IMR-90 (cell line): Measurements from ENCODE around the gene TMEM200A. TPM values are rescaled to one million over a fixed set of nuclear protein-coding genes. Genes with fewer than 3 reads are reported as not detected.
A peak's percentile ranks its signal among the peaks of the same experiment; 100 is the strongest.

Experiments used
- ATAC-seq: fragments of 200-7000 bp; cut with Tn5 transposase; 2 replicates; pipeline ENCODE4 v1.9.1; 2020; ENCODE audit warnings: low read depth, mild to moderate bottlenecking, moderate library complexity
- BruUV-seq: library from RNA; stranded (reverse); fragments of 400-500 nt; replicated peaks from 2 replicates; lab custom pipeline; 2021; lab: Mats Ljungman, UMichigan
- CTCF ChIA-PET: fragments of 300-600 bp; formaldehyde crosslinking; extraction: SDS; loops from one replicate; lab custom pipeline; 2021; ENCODE audit warnings: antibody characterized with exemption; lab: Yijun Ruan, JAX
- POLR2A ChIA-PET: fragments of 300-600 bp; sonication (Branson Sonifier 250); formaldehyde crosslinking; loops from one replicate; lab custom pipeline; 2022; ENCODE audit warnings: antibody characterized with exemption; ENCODE audit not compliant: unreplicated experiment; lab: Charles Lee
- DNase-seq: peaks from one replicate; pipeline ENCODE4 v3.0.0; 2013
- H2AFZ ChIP-seq: replicated peaks from 2 replicates; pipeline ENCODE3; 2013; ENCODE audit warnings: low read length, mild to moderate bottlenecking; ENCODE audit not compliant: poor library complexity
- H2AK5ac ChIP-seq: 2 replicates; pipeline ENCODE4 v1.6.1; 2013; ENCODE audit warnings: low read depth, low read length, inconsistent platforms
- H2AK9ac ChIP-seq: replicated peaks from 2 replicates; pipeline ENCODE3; 2013; ENCODE audit warnings: mild to moderate bottlenecking, low read depth, low read length, moderate library complexity; ENCODE audit not compliant: poor library complexity
- H2BK120ac ChIP-seq: 2 replicates; pipeline ENCODE4 v1.6.1; 2013; ENCODE audit warnings: low read depth, low read length, inconsistent platforms
- H2BK15ac ChIP-seq: 3 replicates; pipeline ENCODE4 v1.6.1; 2013; ENCODE audit warnings: low read depth, low read length, inconsistent platforms
- H2BK20ac ChIP-seq: 2 replicates; pipeline ENCODE4 v1.6.1; 2013; ENCODE audit warnings: low read depth, mild to moderate bottlenecking, inconsistent platforms, low read length, moderate library complexity
- H2BK5ac ChIP-seq: 2 replicates; pipeline ENCODE4 v1.6.1; 2013; ENCODE audit warnings: mild to moderate bottlenecking, low read depth, low read length, inconsistent platforms; ENCODE audit not compliant: poor library complexity, severe bottlenecking
- H3K14ac ChIP-seq: replicated peaks from 2 replicates; pipeline ENCODE4 v1.6.1; 2013; ENCODE audit warnings: low read depth, low read length, inconsistent platforms
- H3K18ac ChIP-seq: 2 replicates; pipeline ENCODE4 v1.6.1; 2013; ENCODE audit warnings: low read depth, low read length, control low read depth
- H3K23ac ChIP-seq: 2 replicates; pipeline ENCODE4 v1.6.1; 2013; ENCODE audit warnings: low read depth, low read length, inconsistent platforms
- H3K27ac ChIP-seq: 2 replicates; pipeline ENCODE4 v1.5.1; 2013; ENCODE audit warnings: mild to moderate bottlenecking, control low read depth, low read length; ENCODE audit not compliant: insufficient read depth
- H3K27me3 ChIP-seq: 2 replicates; pipeline ENCODE4 v1.6.1; 2013; ENCODE audit warnings: low read length; ENCODE audit not compliant: control insufficient read depth, insufficient read depth
- H3K36me3 ChIP-seq: 2 replicates; pipeline ENCODE4 v1.6.1; 2013; ENCODE audit warnings: low read length, mixed read lengths; ENCODE audit not compliant: control insufficient read depth, insufficient read depth
- H3K4ac ChIP-seq: 2 replicates; pipeline ENCODE4 v1.6.1; 2013; ENCODE audit warnings: low read depth, low read length, inconsistent platforms
- H3K4me1 ChIP-seq: 2 replicates; pipeline ENCODE4 v1.6.1; 2013; ENCODE audit warnings: low read length, mixed read lengths; ENCODE audit not compliant: control insufficient read depth, insufficient read depth
- H3K4me2 ChIP-seq: 2 replicates; pipeline ENCODE4 v1.6.1; 2013; ENCODE audit warnings: low read depth, mild to moderate bottlenecking, control low read depth, low read length, moderate library complexity
- H3K4me3 ChIP-seq: 2 replicates; pipeline ENCODE4 v1.5.1; 2013; ENCODE audit warnings: low read depth, mild to moderate bottlenecking, control low read depth, low read length, moderate library complexity; ENCODE audit not compliant: insufficient read depth
- H3K56ac ChIP-seq: 2 replicates; pipeline ENCODE4 v1.6.1; 2013; ENCODE audit warnings: low read length, inconsistent platforms; ENCODE audit not compliant: insufficient read depth; ENCODE audit errors: extremely low read depth
- H3K79me1 ChIP-seq, 2 experiments: 2 replicates each; pipeline ENCODE4 v1.6.1; 2013; ENCODE audit warnings: low read length in 2 of 2, inconsistent platforms in 1 of 2, low read depth in 1 of 2
- H3K9ac ChIP-seq: 2 replicates; pipeline ENCODE4 v1.6.1; 2013; ENCODE audit warnings: low read depth, low read length, control low read depth
- H3K9me1 ChIP-seq: 2 replicates; pipeline ENCODE4 v1.6.1; 2013; ENCODE audit warnings: low read length, inconsistent platforms; ENCODE audit not compliant: insufficient read depth
- H3K9me3 ChIP-seq: 2 replicates; pipeline ENCODE4 v1.6.1; 2013; ENCODE audit warnings: low read length; ENCODE audit not compliant: control insufficient read depth, insufficient read depth
- H4K20me1 ChIP-seq: 2 replicates; pipeline ENCODE4 v1.6.1; 2013; ENCODE audit warnings: low read length, inconsistent platforms; ENCODE audit not compliant: insufficient read depth
- H4K5ac ChIP-seq: 2 replicates; pipeline ENCODE4 v1.6.1; 2013; ENCODE audit warnings: mild to moderate bottlenecking, low read depth, low read length, control low read depth
- H4K8ac ChIP-seq, 2 experiments: 2 replicates each; pipeline ENCODE4 v1.6.1; 2013; ENCODE audit warnings: low read depth in 2 of 2, low read length in 2 of 2, control low read depth in 1 of 2, inconsistent platforms in 1 of 2
- H4K91ac ChIP-seq: 2 replicates; pipeline ENCODE4 v1.6.1; 2013; ENCODE audit warnings: low read depth, low read length, inconsistent platforms; ENCODE audit not compliant: insufficient read depth
- CHD1 ChIP-seq: IDR thresholded peaks from 2 replicates; pipeline ENCODE4 v1.6.1; 2012; ENCODE audit warnings: low read depth, low read length, improper control_type of control experiment
- FOS ChIP-seq: fragments of 150-350 bp; IDR thresholded peaks from 2 replicates; pipeline ENCODE4 v1.6.1; 2016; ENCODE audit warnings: low read depth, low read length
- MAZ ChIP-seq: IDR thresholded peaks from 2 replicates; pipeline ENCODE4 v1.6.1; 2012; ENCODE audit warnings: low read depth, mild to moderate bottlenecking, low read length, improper control_type of control experiment, moderate library complexity, borderline replicate concordance
- MXI1 ChIP-seq: IDR thresholded peaks from 2 replicates; pipeline ENCODE4 v1.6.1; 2012; ENCODE audit warnings: low read depth, mild to moderate bottlenecking, low read length, moderate library complexity, borderline replicate concordance
- POLR2A ChIP-seq: IDR thresholded peaks from 2 replicates; pipeline ENCODE4 v1.6.1; 2012; ENCODE audit warnings: mild to moderate bottlenecking, low read depth, low read length
- RAD21 ChIP-seq: IDR thresholded peaks from 2 replicates; pipeline ENCODE4 v1.6.1; 2012; ENCODE audit warnings: low read length, improper control_type of control experiment
- RCOR1 ChIP-seq: IDR thresholded peaks from 2 replicates; pipeline ENCODE4 v1.6.1; 2012; ENCODE audit warnings: mild to moderate bottlenecking, low read length, improper control_type of control experiment; ENCODE audit not compliant: insufficient replicate concordance
- WGBS, 2 experiments: methylation state at CpG; one replicate each; pipeline versions ENCODE4 v1.1.5 to v1.1.7; 2013; ENCODE audit warnings: missing lambda C conversion rate in 2 of 2; ENCODE audit not compliant: insufficient read length in 1 of 2; ENCODE audit errors: extremely low coverage in 2 of 2; 5-methylcytosine and 5-hydroxymethylcytosine counted together
- dilution Hi-C: fragments of 300-500 bp; cut with HindIII; formaldehyde crosslinking; loops from one replicate; pipeline ENCODE4 v1.14.3; 2018; ENCODE audit warnings: low sequenced_read_pairs; ENCODE audit not compliant: unreplicated experiment
- in situ Hi-C: fragments of 300-500 bp; cut with MboI; formaldehyde crosslinking; loops from 3 replicates; pipeline ENCODE4 v1.14.3; 2019; ENCODE audit warnings: low sequenced_read_pairs, inconsistent platforms, mixed read lengths
- intact Hi-C: fragments of 100-400 bp; cut with micrococcal nuclease; formaldehyde crosslinking; loops from 2 replicates; pipeline ENCODE4 v1.10.0; 2022
- polyA plus RNA-seq, 3 experiments: library from polyadenylated mRNA; depleted of rRNA; stranded (reverse); fragments of >200 nt; gene quantifications; 2 replicates each; pipeline ENCODE4 v1.2.3, GENCODE V29; 2012; ENCODE audit warnings: low replicate concordance in 1 of 3
- total RNA-seq: library from RNA; depleted of rRNA; stranded (reverse); fragments of >200 nt; gene quantifications from 2 replicates; pipeline ENCODE4 v1.2.3, GENCODE V29; 2012
- TF ChIP-seq, protein P1 (sequence below): fragments of 150-350 bp; IDR thresholded peaks from 2 replicates; pipeline ENCODE4 v1.6.1; 2017; ENCODE audit warnings: mild to moderate bottlenecking, antibody characterized with exemption, low read length, low read depth
- TF ChIP-seq, protein P2 (sequence below): conservative IDR thresholded peaks from 2 replicates; pipeline ENCODE4 v1.5.1; 2012; ENCODE audit warnings: mild to moderate bottlenecking, low read depth, low read length, improper control_type of control experiment

TMEM200A gene
- total and polyA plus RNA-seq, 2 of the 4 experiments (the other 2 are of a cell fraction): 22.8 to 37.1 TPM

- Histone ChIP-seq H2BK5ac (peak overlapping the region; percentile 24), H3K4me1 (peaks cover 18% of the 10 kb centered on the region), H3K18ac (peak overlapping the region; percentile 34; the same call in 1 of the 2 replicates), H2BK120ac (no peak overlapping the region; the same call in 1 of the 2 replicates), H3K4me3 (no peak overlapping the region), H3K56ac (no peak overlapping the region), H2BK20ac (no peak overlapping the region), H2BK15ac (no peak overlapping the region), H3K9me3 (no peaks in the 10 kb centered on the region), H3K4ac (0 out of 2 replicates have a peak overlapping the region, but pooled peaks have one; percentile 50), H3K14ac (no peak overlapping the region; the same call in 1 of the 2 replicates), H2AK9ac (peak overlapping the region; percentile 71), H3K36me3 (peaks cover 2% of the 10 kb centered on the region; the same call in 1 of the 2 replicates), H2AK5ac (0 out of 2 replicates have a peak overlapping the region, but pooled peaks have one; percentile 33), H3K4me2 (no peak overlapping the region), H4K20me1 (no peaks in the 10 kb centered on the region; the same call in 1 of the 2 replicates), H3K9ac (no peak overlapping the region), H3K23ac (peak overlapping the region; percentile 59; the same call in 1 of the 2 replicates), H4K8ac (no peak overlapping the region), H4K91ac (peak overlapping the region; percentile 65), H2AFZ (no peak overlapping the region), H3K27ac (peak overlapping the region; percentile 1; the same call in 1 of the 2 replicates), H3K79me1 (peaks cover 8 to 61% of the 10 kb centered on the region in 2 experiments; a peak in 3 of 4 replicates), H4K5ac (peak overlapping the region; percentile 95), H3K27me3 (no peaks in the 10 kb centered on the region), H3K9me1 (no peaks in the 10 kb centered on the region; the same call in none of the 2 replicates)
- DNase-seq (no peak), ATAC-seq (no peak)
- dilution Hi-C loops (no loop called here), in situ Hi-C loops (no loop called here), intact Hi-C loops (no loop called here)
- POLR2A ChIA-PET: no interaction called here
- CTCF ChIA-PET: interaction anchor here (0.6 to 0.7 kb wide), 2 partner anchors 9 to 1290 kb away, joined by 3 to 4 read pairs; no protein-coding TSS in a partner anchor
- 67% methylated on average over 1 of the region's 2 CpGs; no CpG with 5 or more reads in 1 of the 2 experiments for WGBS, 2 experiments
- no TSS peak for BruUV-seq
- TF ChIP-seq MXI1: no peak
- TF ChIP-seq RCOR1: no peak
- TF ChIP-seq RAD21: no peak
- TF ChIP-seq CHD1: no peak
- TF ChIP-seq MAZ: no peak
- TF ChIP-seq POLR2A: no peak
- TF ChIP-seq FOS: no peak
- TF ChIP-seq, protein P1, sequence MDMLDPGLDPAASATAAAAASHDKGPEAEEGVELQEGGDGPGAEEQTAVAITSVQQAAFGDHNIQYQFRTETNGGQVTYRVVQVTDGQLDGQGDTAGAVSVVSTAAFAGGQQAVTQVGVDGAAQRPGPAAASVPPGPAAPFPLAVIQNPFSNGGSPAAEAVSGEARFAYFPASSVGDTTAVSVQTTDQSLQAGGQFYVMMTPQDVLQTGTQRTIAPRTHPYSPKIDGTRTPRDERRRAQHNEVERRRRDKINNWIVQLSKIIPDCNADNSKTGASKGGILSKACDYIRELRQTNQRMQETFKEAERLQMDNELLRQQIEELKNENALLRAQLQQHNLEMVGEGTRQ: no peak
- TF ChIP-seq, protein P2, sequence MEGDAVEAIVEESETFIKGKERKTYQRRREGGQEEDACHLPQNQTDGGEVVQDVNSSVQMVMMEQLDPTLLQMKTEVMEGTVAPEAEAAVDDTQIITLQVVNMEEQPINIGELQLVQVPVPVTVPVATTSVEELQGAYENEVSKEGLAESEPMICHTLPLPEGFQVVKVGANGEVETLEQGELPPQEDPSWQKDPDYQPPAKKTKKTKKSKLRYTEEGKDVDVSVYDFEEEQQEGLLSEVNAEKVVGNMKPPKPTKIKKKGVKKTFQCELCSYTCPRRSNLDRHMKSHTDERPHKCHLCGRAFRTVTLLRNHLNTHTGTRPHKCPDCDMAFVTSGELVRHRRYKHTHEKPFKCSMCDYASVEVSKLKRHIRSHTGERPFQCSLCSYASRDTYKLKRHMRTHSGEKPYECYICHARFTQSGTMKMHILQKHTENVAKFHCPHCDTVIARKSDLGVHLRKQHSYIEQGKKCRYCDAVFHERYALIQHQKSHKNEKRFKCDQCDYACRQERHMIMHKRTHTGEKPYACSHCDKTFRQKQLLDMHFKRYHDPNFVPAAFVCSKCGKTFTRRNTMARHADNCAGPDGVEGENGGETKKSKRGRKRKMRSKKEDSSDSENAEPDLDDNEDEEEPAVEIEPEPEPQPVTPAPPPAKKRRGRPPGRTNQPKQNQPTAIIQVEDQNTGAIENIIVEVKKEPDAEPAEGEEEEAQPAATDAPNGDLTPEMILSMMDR: no peak
Measured at GRCh38 chr6:130373992-130374391, 8.2 kb downstream of the TMEM200A start.
